ENCODE data around the gene TACC2.
A peak's percentile ranks its signal among the peaks of the same experiment; 100 is the strongest.

The TACC2 gene

GRCh38 chr10:122263971-122264370, 275.0 kb downstream of the TACC2 start:
- in situ Hi-C loops (cut with MboI; ENCODE audit: low pct_unique_long_range_greater_than_20kb, low sequenced_read_pairs): no loop called here

GRCh38 chr10:122264436-122264835, 275.5 kb downstream of the TACC2 start:
- in situ Hi-C loops (cut with MboI; ENCODE audit: low pct_unique_long_range_greater_than_20kb, low sequenced_read_pairs): no loop called here
- DNase-seq: no peak

More at GRCh38 chr10:122263971-122264370, 275.0 kb downstream of the TACC2 start:
- no peak for DNase-seq

- DNase-seq: no peak
- in situ Hi-C loops (cut with MboI; ENCODE audit: low pct_unique_long_range_greater_than_20kb, low sequenced_read_pairs): no loop called here
Measured at GRCh38 chr10:122264931-122265330, 276.0 kb downstream of the TACC2 start.

GRCh38 chr10:122265896-122266295, 276.9 kb downstream of the TACC2 start:
- in situ Hi-C loops (cut with MboI; ENCODE audit: low pct_unique_long_range_greater_than_20kb, low sequenced_read_pairs): no loop called here
- DNase-seq: no peak

- DNase-seq: peak; percentile 39
Measured at GRCh38 chr10:122267849-122268737, 279.1 kb downstream of the TACC2 start.

GRCh38 chr10:122269059-122269687, 280.2 kb downstream of the TACC2 start:
- in situ Hi-C loops (cut with MboI; ENCODE audit: low pct_unique_long_range_greater_than_20kb, low sequenced_read_pairs): no loop called here
- no peak for DNase-seq

More at GRCh38 chr10:122267849-122268737, 279.1 kb downstream of the TACC2 start:
- in situ Hi-C loops (cut with MboI; ENCODE audit: low pct_unique_long_range_greater_than_20kb, low sequenced_read_pairs): no loop called here

- no peak for DNase-seq
- in situ Hi-C loops (cut with MboI; ENCODE audit: low pct_unique_long_range_greater_than_20kb, low sequenced_read_pairs): no loop called here
Measured at GRCh38 chr10:122271076-122271475, 282.1 kb downstream of the TACC2 start, which contains the start of gene BTBD16. TSS of gene BTBD16 (plus strand) at chr10:122271296. CDS start at chr10:122275082, 3,786 bp downstream.

GRCh38 chr10:122273966-122274545, 285.1 kb downstream of the TACC2 start:
- in situ Hi-C loops (cut with MboI; ENCODE audit: low pct_unique_long_range_greater_than_20kb, low sequenced_read_pairs): no loop called here
- no peak for DNase-seq

- no peak for DNase-seq
- in situ Hi-C loops (cut with MboI; ENCODE audit: low pct_unique_long_range_greater_than_20kb, low sequenced_read_pairs): no loop called here
Measured at GRCh38 chr10:122276611-122277208, 287.7 kb downstream of the TACC2 start.

GRCh38 chr10:122277526-122278136, 288.7 kb downstream of the TACC2 start:
- in situ Hi-C loops (cut with MboI; ENCODE audit: low pct_unique_long_range_greater_than_20kb, low sequenced_read_pairs): no loop called here

GRCh38 chr10:122279725-122280141, 290.8 kb downstream of the TACC2 start:
- peak; percentile 11 for DNase-seq
- in situ Hi-C loops (cut with MboI; ENCODE audit: low pct_unique_long_range_greater_than_20kb, low sequenced_read_pairs): no loop called here

More at GRCh38 chr10:122277526-122278136, 288.7 kb downstream of the TACC2 start:
- no peak for DNase-seq

GRCh38 chr10:122280156-122280555, 291.2 kb downstream of the TACC2 start:
- in situ Hi-C loops (cut with MboI; ENCODE audit: low pct_unique_long_range_greater_than_20kb, low sequenced_read_pairs): no loop called here
- DNase-seq: no peak

GRCh38 chr10:122281018-122281626, 292.2 kb downstream of the TACC2 start:
- DNase-seq: no peak
- in situ Hi-C loops (cut with MboI; ENCODE audit: low pct_unique_long_range_greater_than_20kb, low sequenced_read_pairs): no loop called here

GRCh38 chr10:122281751-122282150, 292.8 kb downstream of the TACC2 start:
- no peak for DNase-seq
- in situ Hi-C loops (cut with MboI; ENCODE audit: low pct_unique_long_range_greater_than_20kb, low sequenced_read_pairs): no loop called here

GRCh38 chr10:122282253-122282671, 293.3 kb downstream of the TACC2 start:
- in situ Hi-C loops (cut with MboI; ENCODE audit: low pct_unique_long_range_greater_than_20kb, low sequenced_read_pairs): no loop called here
- DNase-seq: no peak

- in situ Hi-C loops (cut with MboI; ENCODE audit: low pct_unique_long_range_greater_than_20kb, low sequenced_read_pairs): no loop called here
- no peak for DNase-seq
Measured at GRCh38 chr10:122282909-122283308, 293.9 kb downstream of the TACC2 start.

GRCh38 chr10:122285506-122286444, 296.8 kb downstream of the TACC2 start:
- DNase-seq: no peak
- in situ Hi-C loops (cut with MboI; ENCODE audit: low pct_unique_long_range_greater_than_20kb, low sequenced_read_pairs): no loop called here

GRCh38 chr10:122286867-122287266, 297.9 kb downstream of the TACC2 start:
- in situ Hi-C loops (cut with MboI; ENCODE audit: low pct_unique_long_range_greater_than_20kb, low sequenced_read_pairs): no loop called here
- no peak for DNase-seq
